ENCODE results near the gene TTC19. TPM values are rescaled to one million over a fixed set of nuclear protein-coding genes. Genes with fewer than 3 reads are reported as not detected.

The TTC19 gene
- total and polyA plus RNA-seq, 2 of the 8 experiments (the other 6 are each of a cell fraction or from before 2014, with no cell fraction given), result 11.8 to 55.0 TPM

DNA sequence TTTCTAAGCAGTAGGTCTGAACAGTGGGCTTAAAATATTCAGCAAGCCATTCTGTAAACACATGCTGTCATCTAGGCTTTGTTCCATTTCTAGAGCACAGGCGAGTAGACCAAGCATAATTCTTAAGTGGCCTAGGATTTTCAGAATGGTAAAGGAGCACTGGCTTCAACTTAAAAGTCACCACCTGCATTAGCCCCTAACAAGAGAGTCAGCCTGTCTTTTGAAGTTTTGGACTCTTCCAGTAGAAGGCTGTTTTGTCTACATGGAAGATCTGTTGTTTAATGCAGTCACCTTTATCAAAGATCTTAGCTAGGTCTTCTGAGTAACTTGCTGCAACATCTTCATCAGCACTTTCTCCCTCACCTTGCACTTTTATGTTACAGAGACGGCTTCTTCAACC lies 36.6 kb downstream of the TTC19 start (continued):
- TF ChIP-seq CHD1 (IDR thresholded peaks at IDR 0.05; ENCODE audit: low read depth, low read length) (no peak), GABPA (IDR thresholded peaks at IDR 0.05; ENCODE audit: borderline replicate concordance, insufficient read depth, low read length) (no peak), EP300 (IDR thresholded peaks at IDR 0.05; ENCODE audit: borderline replicate concordance in 1 of 2, low read depth in 2 of 2, low read length in 2 of 2) (no peak), SIRT6 (IDR thresholded peaks at IDR 0.05; ENCODE audit: low read length) (no peak)
- TF ChIP-seq, protein P1, sequence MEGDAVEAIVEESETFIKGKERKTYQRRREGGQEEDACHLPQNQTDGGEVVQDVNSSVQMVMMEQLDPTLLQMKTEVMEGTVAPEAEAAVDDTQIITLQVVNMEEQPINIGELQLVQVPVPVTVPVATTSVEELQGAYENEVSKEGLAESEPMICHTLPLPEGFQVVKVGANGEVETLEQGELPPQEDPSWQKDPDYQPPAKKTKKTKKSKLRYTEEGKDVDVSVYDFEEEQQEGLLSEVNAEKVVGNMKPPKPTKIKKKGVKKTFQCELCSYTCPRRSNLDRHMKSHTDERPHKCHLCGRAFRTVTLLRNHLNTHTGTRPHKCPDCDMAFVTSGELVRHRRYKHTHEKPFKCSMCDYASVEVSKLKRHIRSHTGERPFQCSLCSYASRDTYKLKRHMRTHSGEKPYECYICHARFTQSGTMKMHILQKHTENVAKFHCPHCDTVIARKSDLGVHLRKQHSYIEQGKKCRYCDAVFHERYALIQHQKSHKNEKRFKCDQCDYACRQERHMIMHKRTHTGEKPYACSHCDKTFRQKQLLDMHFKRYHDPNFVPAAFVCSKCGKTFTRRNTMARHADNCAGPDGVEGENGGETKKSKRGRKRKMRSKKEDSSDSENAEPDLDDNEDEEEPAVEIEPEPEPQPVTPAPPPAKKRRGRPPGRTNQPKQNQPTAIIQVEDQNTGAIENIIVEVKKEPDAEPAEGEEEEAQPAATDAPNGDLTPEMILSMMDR (IDR thresholded peaks at IDR 0.05; ENCODE audit: control extremely low read depth in 1 of 3, insufficient read depth in 1 of 3, low read depth in 1 of 3, low read length in 3 of 3), result no peak

All from H1 (cell line).